Measurements from ENCODE around the gene NEK4. TPM values are rescaled to one million over a fixed set of nuclear protein-coding genes. Genes with fewer than 3 reads are reported as not detected.

The NEK4 gene
- 17.1 TPM for total RNA-seq
- long read RNA-seq, full-length matches to known transcripts, result 11 of 21 reads
- long read RNA-seq, partial matches to known transcripts, result 4 of 21 reads
- long read RNA-seq, other reads (novel, unspliced or antisense), result 6 of 21 reads

GRCh38 chr3:52770496-52771333 is at the start of gene NEK4:
NEK4 (minus strand) TSS chr3:52770940; CDS start chr3:52770746, 194 bp downstream.
- intact Hi-C loops (cut with DNase I), result loop anchor here (5.0 kb wide), 1 partner anchor 122 kb away; no protein-coding TSS in a partner anchor
- DNase-seq (ENCODE audit: low spot score), result peak; percentile 96

GRCh38 chr3:52819936-52820335 is 49.2 kb upstream of the NEK4 start:
- DNase-seq (ENCODE audit: low spot score), result no peak
- intact Hi-C loops (cut with DNase I), result no loop called here

GRCh38 chr3:52817860-52818259 is 47.1 kb upstream of the NEK4 start:
- intact Hi-C loops (cut with DNase I), result no loop called here
- no peak for DNase-seq (ENCODE audit: low spot score)

GRCh38 chr3:52817221-52817620 is 46.5 kb upstream of the NEK4 start:
- DNase-seq (ENCODE audit: low spot score), result no peak
- intact Hi-C loops (cut with DNase I), result no loop called here

GRCh38 chr3:52816654-52817053 is 45.9 kb upstream of the NEK4 start:
- no peak for DNase-seq (ENCODE audit: low spot score)
- intact Hi-C loops (cut with DNase I), result no loop called here

GRCh38 chr3:52816199-52816598 is 45.5 kb upstream of the NEK4 start:
- intact Hi-C loops (cut with DNase I), result no loop called here
- DNase-seq (ENCODE audit: low spot score), result no peak

GRCh38 chr3:52813810-52814209 is 43.1 kb upstream of the NEK4 start:
- no peak for DNase-seq (ENCODE audit: low spot score)
- intact Hi-C loops (cut with DNase I), result no loop called here

- DNase-seq (ENCODE audit: low spot score), result no peak
- intact Hi-C loops (cut with DNase I), result no loop called here
These were observed 40.8 kb upstream of the NEK4 start for GRCh38 chr3:52811452-52812011.

GRCh38 chr3:52810923-52811322 is 40.2 kb upstream of the NEK4 start:
- intact Hi-C loops (cut with DNase I), result no loop called here
- DNase-seq (ENCODE audit: low spot score), result no peak

GRCh38 chr3:52809662-52810377 is 39.1 kb upstream of the NEK4 start:
- intact Hi-C loops (cut with DNase I), result no loop called here
- no peak for DNase-seq (ENCODE audit: low spot score)

- DNase-seq (ENCODE audit: low spot score), result no peak
- intact Hi-C loops (cut with DNase I), result no loop called here
These were observed 38.4 kb upstream of the NEK4 start for GRCh38 chr3:52809149-52809548.

GRCh38 chr3:52805270-52806039 is 34.7 kb upstream of the NEK4 start:
- intact Hi-C loops (cut with DNase I), result no loop called here
- no peak for DNase-seq (ENCODE audit: low spot score)

- intact Hi-C loops (cut with DNase I), result no loop called here
- DNase-seq (ENCODE audit: low spot score), result no peak
These were observed 31.1 kb upstream of the NEK4 start for GRCh38 chr3:52801839-52802238.

GRCh38 chr3:52800079-52800478 is 29.3 kb upstream of the NEK4 start:
- no peak for DNase-seq (ENCODE audit: low spot score)
- intact Hi-C loops (cut with DNase I), result no loop called here

GRCh38 chr3:52798978-52799476 is 28.3 kb upstream of the NEK4 start:
- intact Hi-C loops (cut with DNase I), result no loop called here
- no peak for DNase-seq (ENCODE audit: low spot score)

GRCh38 chr3:52798376-52798977 is 27.7 kb upstream of the NEK4 start:
- no peak for DNase-seq (ENCODE audit: low spot score)
- intact Hi-C loops (cut with DNase I), result no loop called here

GRCh38 chr3:52796411-52796810 is 25.7 kb upstream of the NEK4 start:
- intact Hi-C loops (cut with DNase I), result no loop called here
- no peak for DNase-seq (ENCODE audit: low spot score)

- intact Hi-C loops (cut with DNase I), result no loop called here
- DNase-seq (ENCODE audit: low spot score), result no peak
These were observed 24.7 kb upstream of the NEK4 start for GRCh38 chr3:52795298-52795900.

GRCh38 chr3:52794612-52795099 is 23.9 kb upstream of the NEK4 start, which contains the start of gene ITIH3:
ITIH3 (plus strand) TSS chr3:52794796; CDS start chr3:52794804, 8 bp downstream.
- intact Hi-C loops (cut with DNase I), result no loop called here
- DNase-seq (ENCODE audit: low spot score), result no peak
